SK-N-SH (cell line): ENCODE results near the gene SNAPC1. TPM values are rescaled to one million over a fixed set of nuclear protein-coding genes. Genes with fewer than 3 reads are reported as not detected.

ENCODE experiments used
- CTCF ChIA-PET: fragments of 300-600, 350-600 bp; formaldehyde crosslinking; extraction: SDS; loops from one replicate; lab custom pipeline; 2021; lab: Yijun Ruan, JAX
- POLR2A ChIA-PET: fragments of 350-600 bp; sonication (Branson Sonifier 250); formaldehyde crosslinking; extraction: SDS; loops from one replicate; lab custom pipeline; 2020; ENCODE audit warnings: antibody characterized with exemption, inconsistent platforms; lab: Yijun Ruan, JAX
- DNase-seq: peaks from one replicate; pipeline ENCODE4 v3.0.0; 2012
- H2AFZ ChIP-seq: fragments of 200-600 bp; sonication (generic); 2 replicates; pipeline ENCODE4 v1.8.1; 2016; ENCODE audit warnings: antibody characterized with exemption, mild to moderate bottlenecking, low read depth
- H3F3A ChIP-seq: fragments of 200-600 bp; sonication (generic); replicated peaks from 2 replicates; pipeline ENCODE3; 2016; ENCODE audit warnings: antibody characterized with exemption, mild to moderate bottlenecking; ENCODE audit not compliant: insufficient read depth
- H3K27ac ChIP-seq, 2 experiments: fragments of 200-500 bp in 1 of 2; fragments of 200-600 bp in 1 of 2; sonication (Bioruptor generic) in 1 of 2; sonication (generic), shearing (Covaris generic) in 1 of 2; 2 replicates each; pipeline versions ENCODE4 v1.5.1 to v1.6.1; 2014 to 2016; ENCODE audit warnings: low read depth in 2 of 2, inconsistent platforms in 1 of 2, low read length in 1 of 2, mild to moderate bottlenecking in 1 of 2, mixed read lengths in 1 of 2
- H3K27me3 ChIP-seq: fragments of 200-600 bp; sonication (generic), shearing (Covaris generic); 2 replicates; pipeline ENCODE4 v1.6.1; 2016; ENCODE audit warnings: mixed run types; ENCODE audit not compliant: insufficient read depth
- H3K36me3 ChIP-seq, 2 experiments: fragments of 200-500 bp in 1 of 2; fragments of 200-600 bp in 1 of 2; sonication (Bioruptor generic) in 1 of 2; sonication (generic) in 1 of 2; replicated peaks in 1 of 2; 2 replicates each; pipeline versions ENCODE3 to v1.5.1; 2014 to 2016; ENCODE audit warnings: low read length in 1 of 2, mild to moderate bottlenecking in 1 of 2; ENCODE audit not compliant: insufficient read depth in 2 of 2, control insufficient read depth in 1 of 2
- H3K4me1 ChIP-seq, 2 experiments: fragments of 200-500 bp in 1 of 2; fragments of 200-600 bp in 1 of 2; sonication (Bioruptor generic) in 1 of 2; sonication (generic), shearing (Covaris generic) in 1 of 2; 2 replicates each; pipeline versions ENCODE4 v1.5.1 to v1.6.1; 2014 to 2016; ENCODE audit warnings: low read depth in 1 of 2, low read length in 1 of 2, mixed run types in 1 of 2; ENCODE audit not compliant: insufficient read depth in 2 of 2, control insufficient read depth in 1 of 2
- H3K4me2 ChIP-seq: fragments of 200-600 bp; sonication (generic), shearing (Covaris generic); 2 replicates; pipeline ENCODE4 v1.6.1; 2017; ENCODE audit warnings: mixed run types
- H3K4me3 ChIP-seq, 2 experiments: fragments of 200-500 bp in 1 of 2; fragments of 200-600 bp in 1 of 2; sonication (Bioruptor generic) in 1 of 2; sonication (generic), shearing (Covaris generic) in 1 of 2; 2 replicates each; pipeline versions ENCODE4 v1.5.1 to v1.8.1; 2014 to 2016; ENCODE audit warnings: low read depth in 2 of 2, inconsistent platforms in 1 of 2, low read length in 1 of 2, mild to moderate bottlenecking in 1 of 2, mixed read lengths in 1 of 2, moderate library complexity in 1 of 2
- H3K79me2 ChIP-seq: fragments of 200-600 bp; sonication (generic); 2 replicates; pipeline ENCODE4 v1.8.1; 2017; ENCODE audit warnings: mild to moderate bottlenecking; ENCODE audit not compliant: insufficient read depth
- H3K9ac ChIP-seq: fragments of 200-600 bp; sonication (generic); 2 replicates; pipeline ENCODE4 v1.6.1; 2017; ENCODE audit warnings: mixed run types
- H3K9me2 ChIP-seq: fragments of 200-600 bp; sonication (generic); 2 replicates; pipeline ENCODE4 v1.6.1; 2017; ENCODE audit warnings: mixed run types
- H3K9me3 ChIP-seq: fragments of 200-600 bp; sonication (generic); 2 replicates; pipeline ENCODE4 v1.6.1; 2017; ENCODE audit warnings: mixed run types, mild to moderate bottlenecking, moderate library complexity
- H4K20me1 ChIP-seq: fragments of 200-600 bp; sonication (generic); 2 replicates; pipeline ENCODE4 v1.6.1; 2017; ENCODE audit warnings: mild to moderate bottlenecking, mixed run types; ENCODE audit not compliant: insufficient read depth
- CHD2 ChIP-seq: fragments of 150-350 bp; IDR thresholded peaks from 2 replicates; pipeline ENCODE4 v1.6.1; 2018; ENCODE audit warnings: low read length; ENCODE audit not compliant: partially characterized antibody
- ELF1 ChIP-seq: IDR thresholded peaks from 2 replicates; pipeline ENCODE4 v1.4.0; 2012
- FOSL2 ChIP-seq: IDR thresholded peaks from 2 replicates; pipeline ENCODE4 v1.4.0; 2012; ENCODE audit warnings: low read depth, mild to moderate bottlenecking, moderate library complexity, borderline replicate concordance
- FOXJ3 ChIP-seq: sonication (generic); formaldehyde crosslinking; IDR thresholded peaks from 2 replicates; pipeline ENCODE4 v1.5.1; 2020; ENCODE audit warnings: mild to moderate bottlenecking, missing genetic modification reagents
- FOXM1 ChIP-seq: IDR thresholded peaks from 2 replicates; pipeline ENCODE4 v1.4.0; 2012; ENCODE audit warnings: low read depth, mild to moderate bottlenecking
- GABPA ChIP-seq: IDR thresholded peaks from 2 replicates; pipeline ENCODE4 v1.4.0; 2012; ENCODE audit warnings: low read depth, mild to moderate bottlenecking
- NRF1 ChIP-seq: IDR thresholded peaks from 2 replicates; pipeline ENCODE4 v1.6.1; 2012; ENCODE audit warnings: low read depth, mild to moderate bottlenecking, low read length
- PBX3 ChIP-seq: IDR thresholded peaks from 2 replicates; pipeline ENCODE4; 2012
- POLR2AphosphoS5 ChIP-seq: IDR thresholded peaks from 2 replicates; pipeline ENCODE4 v1.6.1; 2012; ENCODE audit warnings: low read depth, low read length
- RAD21 ChIP-seq: IDR thresholded peaks from 2 replicates; pipeline ENCODE4 v1.6.1; 2012; ENCODE audit warnings: mild to moderate bottlenecking, low read length
- REST ChIP-seq: IDR thresholded peaks from 2 replicates; pipeline ENCODE4 v1.6.1; 2012; ENCODE audit warnings: mild to moderate bottlenecking, low read depth, low read length, moderate library complexity
- RXRA ChIP-seq: IDR thresholded peaks from 2 replicates; pipeline ENCODE4 v1.4.0; 2012; ENCODE audit warnings: low read depth, mild to moderate bottlenecking, borderline replicate concordance
- SIN3A ChIP-seq: IDR thresholded peaks from 2 replicates; pipeline ENCODE4 v1.6.1; 2012; ENCODE audit warnings: low read depth, mild to moderate bottlenecking, low read length, moderate library complexity, borderline replicate concordance
- TAF1 ChIP-seq: IDR thresholded peaks from 2 replicates; pipeline ENCODE4 v1.6.1; 2012; ENCODE audit warnings: low read depth, mild to moderate bottlenecking, low read length, moderate library complexity, borderline replicate concordance
- USF1 ChIP-seq: IDR thresholded peaks from 2 replicates; pipeline ENCODE4 v1.4.0; 2012; ENCODE audit warnings: low read depth, borderline replicate concordance
- WGBS: methylation state at CpG from one replicate; pipeline ENCODE4 v1.1.6; 2017; ENCODE audit warnings: low lambda C conversion rate; 5-methylcytosine and 5-hydroxymethylcytosine counted together
- polyA plus RNA-seq, 3 experiments: library from polyadenylated mRNA; depleted of rRNA; stranded (reverse); fragments of >200 nt; gene quantifications; 2 replicates each; pipeline ENCODE4 v1.2.3, GENCODE V29; 2012

Gene SNAPC1
- polyA plus RNA-seq, 1 of the 3 experiments (the other 2 are of a cell fraction) = 3.4 TPM

GRCh38 chr14:61720741-61721140 is 41.5 kb upstream of the SNAPC1 start:
- Histone ChIP-seq H3K4me2 (no peak overlapping the region), H3K9me3 (no peaks in the 10 kb centered on the region), H3K4me1 (peaks cover 11 to 27% of the 10 kb centered on the region in 2 experiments; a peak in 3 of 4 replicates), H3K79me2 (peaks cover 83% of the 10 kb centered on the region), H3K4me3 (no peak overlapping the region), H2AFZ (no peak overlapping the region), H3K9ac (no peak overlapping the region), H3K27ac (no peak overlapping the region; a peak in 1 of 4 replicates), H3F3A (peaks cover 10% of the 10 kb centered on the region), H3K36me3 (peaks cover 36 to 45% of the 10 kb centered on the region in 2 experiments), H4K20me1 (peaks cover 55% of the 10 kb centered on the region), H3K9me2 (no peaks in the 10 kb centered on the region), H3K27me3 (no peaks in the 10 kb centered on the region)
- WGBS = 78% methylated on average over 6 of the region's 6 CpGs
- no peak for DNase-seq
- CTCF ChIA-PET = interaction anchor here (0.9 to 2.3 kb wide), 6 partner anchors 23 to 260 kb away, joined by 3 to 9 read pairs (median 4); no protein-coding TSS in a partner anchor
- TF ChIP-seq ELF1 (no peak), CHD2 (no peak), PBX3 (no peak), RXRA (no peak), REST (no peak), USF1 (no peak), TAF1 (no peak)
- POLR2A ChIA-PET = no interaction called here

- Histone ChIP-seq H2AFZ (no peak overlapping the region), H3K4me3 (no peak overlapping the region), H3K4me2 (no peak overlapping the region), H3K4me1 (peaks cover 4 to 5% of the 10 kb centered on the region in 2 experiments; a peak in 3 of 4 replicates), H3K27me3 (no peaks in the 10 kb centered on the region), H3K9me3 (no peaks in the 10 kb centered on the region), H4K20me1 (peaks cover 21% of the 10 kb centered on the region), H3K79me2 (peaks cover 64% of the 10 kb centered on the region), H3K9ac (no peak overlapping the region), H3K9me2 (no peaks in the 10 kb centered on the region), H3F3A (peaks cover 6% of the 10 kb centered on the region), H3K36me3 (peaks cover 66 to 71% of the 10 kb centered on the region in 2 experiments), H3K27ac (no peak overlapping the region; a peak in 1 of 4 replicates)
- CTCF ChIA-PET = no interaction called here
- DNase-seq = no peak
- 89% methylated on average over 2 of the region's 2 CpGs for WGBS
- POLR2A ChIA-PET = no interaction called here
- TF ChIP-seq USF1 (no peak), POLR2AphosphoS5 (no peak), GABPA (no peak), FOSL2 (no peak), RAD21 (no peak), CHD2 (no peak), SIN3A (no peak), RXRA (no peak), NRF1 (no peak), REST (no peak), FOXJ3 (CRISPR knock-in tag) (no peak), PBX3 (no peak), FOXM1 (no peak)
These were observed 38.1 kb upstream of the SNAPC1 start for GRCh38 chr14:61724133-61724532.
